ENCODE data around the gene TBATA.

DNA sequence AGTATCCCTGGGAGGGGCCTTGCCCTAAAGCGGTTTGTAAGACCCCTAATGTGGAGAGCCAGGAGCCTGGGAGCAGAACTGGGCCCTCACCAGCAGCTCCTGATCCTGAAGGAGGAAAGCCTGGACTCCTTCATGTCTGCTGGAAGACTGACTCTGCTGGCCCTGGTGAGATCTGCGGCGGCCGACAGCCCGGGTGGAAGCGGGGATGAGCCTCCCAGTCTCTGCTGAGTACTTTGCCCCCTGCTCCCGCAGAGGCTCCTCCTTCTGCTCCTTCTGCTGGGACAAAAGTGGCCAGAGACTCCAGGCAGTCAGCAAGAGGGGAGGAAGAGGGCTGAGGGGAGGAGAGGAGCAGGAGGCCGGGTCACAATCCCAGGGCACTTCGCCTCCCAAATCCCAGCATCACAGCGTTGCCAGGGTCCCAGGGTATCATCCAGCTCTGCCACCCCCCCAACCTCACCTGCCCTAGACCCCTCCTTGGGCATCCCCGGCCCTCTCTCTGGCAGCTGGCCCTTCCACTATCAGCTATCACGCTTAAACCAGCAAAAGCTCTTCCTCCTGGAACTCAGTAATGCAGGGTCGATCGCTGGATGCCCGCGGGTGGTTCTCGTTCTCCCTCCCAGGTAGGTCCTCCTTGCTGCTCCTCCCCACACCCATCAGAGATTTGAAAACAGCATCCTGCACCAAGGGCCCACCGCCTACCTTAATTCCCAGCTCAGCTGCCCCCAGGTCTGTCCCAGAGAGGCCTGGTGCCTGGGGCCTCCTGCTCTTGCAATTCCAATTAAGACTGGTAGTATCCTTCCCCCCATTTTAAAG is 7.9 kb downstream of the TBATA start:
- no peak for TF ChIP-seq EZH2phosphoT487 (IDR thresholded peaks at IDR 0.05; ENCODE audit: borderline replicate concordance, low read length)
- no peak for TF ChIP-seq EZH2 (IDR thresholded peaks at IDR 0.05; ENCODE audit: low read length, unreplicated experiment)
- TF ChIP-seq, protein P1, sequence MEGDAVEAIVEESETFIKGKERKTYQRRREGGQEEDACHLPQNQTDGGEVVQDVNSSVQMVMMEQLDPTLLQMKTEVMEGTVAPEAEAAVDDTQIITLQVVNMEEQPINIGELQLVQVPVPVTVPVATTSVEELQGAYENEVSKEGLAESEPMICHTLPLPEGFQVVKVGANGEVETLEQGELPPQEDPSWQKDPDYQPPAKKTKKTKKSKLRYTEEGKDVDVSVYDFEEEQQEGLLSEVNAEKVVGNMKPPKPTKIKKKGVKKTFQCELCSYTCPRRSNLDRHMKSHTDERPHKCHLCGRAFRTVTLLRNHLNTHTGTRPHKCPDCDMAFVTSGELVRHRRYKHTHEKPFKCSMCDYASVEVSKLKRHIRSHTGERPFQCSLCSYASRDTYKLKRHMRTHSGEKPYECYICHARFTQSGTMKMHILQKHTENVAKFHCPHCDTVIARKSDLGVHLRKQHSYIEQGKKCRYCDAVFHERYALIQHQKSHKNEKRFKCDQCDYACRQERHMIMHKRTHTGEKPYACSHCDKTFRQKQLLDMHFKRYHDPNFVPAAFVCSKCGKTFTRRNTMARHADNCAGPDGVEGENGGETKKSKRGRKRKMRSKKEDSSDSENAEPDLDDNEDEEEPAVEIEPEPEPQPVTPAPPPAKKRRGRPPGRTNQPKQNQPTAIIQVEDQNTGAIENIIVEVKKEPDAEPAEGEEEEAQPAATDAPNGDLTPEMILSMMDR (conservative IDR thresholded peaks at IDR 0.05; ENCODE audit: low read depth, low read length) = no peak

All from PC-3 (cell line).